Activated CD4-positive, alpha-beta T cell treated with anti-CD3 and anti-CD28 coated beads, Interleukin-2, amount 50 U/mL, for 24 hours (primary cell): Measurements from ENCODE around the gene TMEM52B.

Experiments used
- DNase-seq, 2 donors: peaks; one replicate each; pipeline ENCODE4 v3.0.0-alpha.2; 2020; ENCODE audit warnings: low read depth in 1 of 2, low spot score in 1 of 2

The TMEM52B gene

DNA sequence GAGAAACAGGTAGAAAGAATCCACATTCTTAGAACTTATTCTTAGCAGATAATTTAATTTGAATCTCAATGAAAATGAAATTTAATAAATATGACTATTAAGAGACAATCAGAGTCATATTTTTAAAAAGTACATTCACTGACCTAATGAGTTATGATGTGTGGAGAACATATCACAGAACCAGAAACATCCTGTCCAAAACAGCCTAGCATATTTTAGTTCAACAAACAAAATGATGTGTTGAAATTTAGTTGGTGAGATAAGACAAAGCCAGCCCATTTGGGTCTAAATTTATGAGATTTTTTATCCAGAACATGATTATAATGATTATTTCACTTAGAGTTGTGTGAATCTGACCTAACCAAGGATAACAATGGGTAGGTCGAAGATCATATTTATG is 59.7 kb downstream of the TMEM52B start:
- no peak for DNase-seq

DNA sequence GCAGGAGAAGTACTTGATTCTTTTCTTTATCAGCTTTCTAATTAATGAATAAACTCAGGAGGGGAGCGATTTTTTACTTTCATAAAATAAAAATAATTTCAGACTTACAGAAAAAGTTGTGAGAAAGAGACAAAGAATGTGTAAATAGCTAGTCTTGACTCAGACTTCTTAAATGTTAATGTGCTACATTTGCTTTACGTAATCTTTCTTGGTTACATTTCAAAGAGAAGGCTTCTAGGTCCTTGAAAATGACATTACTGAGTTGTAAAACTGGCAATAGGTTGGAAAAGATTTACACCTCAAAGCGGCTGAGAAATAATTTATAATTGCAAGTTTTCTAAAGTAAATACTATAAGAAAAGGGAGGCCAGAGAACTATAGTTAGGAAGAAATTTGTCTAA is 62.5 kb downstream of the TMEM52B start:
- no peak for DNase-seq
